ENCODE data around the gene RNU6-1. TPM values are rescaled to one million over a fixed set of nuclear protein-coding genes. Genes with fewer than 3 reads are reported as not detected.

Gene RNU6-1
- total and polyA plus RNA-seq, 8 donors, result not detected

DNA sequence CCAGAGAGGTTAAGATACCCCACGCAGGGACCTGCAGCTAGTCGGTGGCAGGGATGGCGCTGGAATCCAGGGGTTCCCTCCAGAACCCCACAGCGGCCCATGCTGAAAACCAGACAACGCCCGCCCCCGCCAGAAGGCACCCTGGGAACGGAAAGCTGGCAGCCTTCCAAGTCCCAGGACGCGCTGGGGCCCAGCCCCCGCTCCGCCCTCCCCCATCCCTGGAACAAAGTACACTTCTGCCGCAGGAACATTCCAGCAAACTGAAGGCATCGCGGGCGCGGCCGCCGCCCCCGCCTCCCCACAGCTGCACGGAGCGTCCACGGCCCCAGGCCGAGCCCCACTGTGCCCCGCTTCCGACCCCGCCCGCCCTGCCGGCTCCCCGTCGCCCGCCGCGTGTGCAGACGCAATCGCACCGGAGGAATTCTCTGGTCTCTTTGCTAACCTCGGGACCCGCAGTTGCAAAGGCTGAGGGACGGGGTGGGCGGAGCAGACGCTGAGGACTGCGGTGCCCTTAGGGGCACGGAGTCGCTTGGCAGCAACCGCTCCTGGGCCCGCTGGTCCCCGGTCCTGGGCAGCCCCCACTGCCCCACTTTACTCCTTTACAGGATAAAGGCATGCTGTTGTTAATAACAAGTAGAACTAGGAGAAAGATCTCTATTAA, 44.8 kb upstream of the RNU6-1 start:
- H3K27ac ChIP-seq, result peak overlapping the region; percentile 80 to 85
- no peaks in the 10 kb centered on the region for H3K27me3 ChIP-seq
- peak overlapping the region; percentile 20 to 48 for H3K4me3 ChIP-seq
- H3K9me3 ChIP-seq, result no peaks in the 10 kb centered on the region
- DNase-seq (peak; percentile 53 to 92 (median 84)), ATAC-seq (peak; percentile 92)
- peaks cover 0 to 53% of the 10 kb centered on the region in 2 donors for H3K4me1 ChIP-seq
- intact Hi-C loops (cut with DNase I), result no loop called here
- TF ChIP-seq, protein P1, sequence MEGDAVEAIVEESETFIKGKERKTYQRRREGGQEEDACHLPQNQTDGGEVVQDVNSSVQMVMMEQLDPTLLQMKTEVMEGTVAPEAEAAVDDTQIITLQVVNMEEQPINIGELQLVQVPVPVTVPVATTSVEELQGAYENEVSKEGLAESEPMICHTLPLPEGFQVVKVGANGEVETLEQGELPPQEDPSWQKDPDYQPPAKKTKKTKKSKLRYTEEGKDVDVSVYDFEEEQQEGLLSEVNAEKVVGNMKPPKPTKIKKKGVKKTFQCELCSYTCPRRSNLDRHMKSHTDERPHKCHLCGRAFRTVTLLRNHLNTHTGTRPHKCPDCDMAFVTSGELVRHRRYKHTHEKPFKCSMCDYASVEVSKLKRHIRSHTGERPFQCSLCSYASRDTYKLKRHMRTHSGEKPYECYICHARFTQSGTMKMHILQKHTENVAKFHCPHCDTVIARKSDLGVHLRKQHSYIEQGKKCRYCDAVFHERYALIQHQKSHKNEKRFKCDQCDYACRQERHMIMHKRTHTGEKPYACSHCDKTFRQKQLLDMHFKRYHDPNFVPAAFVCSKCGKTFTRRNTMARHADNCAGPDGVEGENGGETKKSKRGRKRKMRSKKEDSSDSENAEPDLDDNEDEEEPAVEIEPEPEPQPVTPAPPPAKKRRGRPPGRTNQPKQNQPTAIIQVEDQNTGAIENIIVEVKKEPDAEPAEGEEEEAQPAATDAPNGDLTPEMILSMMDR (IDR thresholded peaks at IDR 0.05), result no peak
- H3K36me3 ChIP-seq, result no peaks in the 10 kb centered on the region

DNA sequence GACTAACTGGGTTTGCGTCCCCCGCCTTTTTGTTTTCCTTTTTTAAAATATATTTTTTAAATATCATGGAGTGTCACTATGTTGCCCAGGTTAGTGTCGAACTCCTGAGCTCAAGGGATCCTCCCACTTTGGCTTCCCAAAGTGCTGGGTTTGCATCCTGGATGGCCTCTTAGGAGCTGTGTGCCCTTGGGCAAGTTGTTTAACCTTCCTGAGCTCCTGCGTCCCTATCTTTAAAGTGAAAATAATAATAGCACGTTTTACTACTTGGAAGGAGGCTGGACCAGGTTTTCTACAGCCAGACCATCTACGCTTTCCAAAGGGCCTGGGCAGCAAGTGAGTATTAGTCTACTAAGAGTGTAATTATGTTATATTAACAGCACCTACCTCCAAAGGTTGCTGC, 44.2 kb upstream of the RNU6-1 start:
- Histone ChIP-seq H3K27me3 (no peaks in the 10 kb centered on the region), H3K4me3 (peak overlapping the region in 1 of 2 donors; percentile 48), H3K9me3 (no peaks in the 10 kb centered on the region), H3K4me1 (peaks cover 0 to 59% of the 10 kb centered on the region in 2 donors), H3K36me3 (no peaks in the 10 kb centered on the region), H3K27ac (peak overlapping the region; percentile 80 to 85)
- ATAC-seq (no peak), DNase-seq (no peak)
- intact Hi-C loops (cut with DNase I), result no loop called here
- TF ChIP-seq, protein P1 (IDR thresholded peaks at IDR 0.05), result no peak

DNA sequence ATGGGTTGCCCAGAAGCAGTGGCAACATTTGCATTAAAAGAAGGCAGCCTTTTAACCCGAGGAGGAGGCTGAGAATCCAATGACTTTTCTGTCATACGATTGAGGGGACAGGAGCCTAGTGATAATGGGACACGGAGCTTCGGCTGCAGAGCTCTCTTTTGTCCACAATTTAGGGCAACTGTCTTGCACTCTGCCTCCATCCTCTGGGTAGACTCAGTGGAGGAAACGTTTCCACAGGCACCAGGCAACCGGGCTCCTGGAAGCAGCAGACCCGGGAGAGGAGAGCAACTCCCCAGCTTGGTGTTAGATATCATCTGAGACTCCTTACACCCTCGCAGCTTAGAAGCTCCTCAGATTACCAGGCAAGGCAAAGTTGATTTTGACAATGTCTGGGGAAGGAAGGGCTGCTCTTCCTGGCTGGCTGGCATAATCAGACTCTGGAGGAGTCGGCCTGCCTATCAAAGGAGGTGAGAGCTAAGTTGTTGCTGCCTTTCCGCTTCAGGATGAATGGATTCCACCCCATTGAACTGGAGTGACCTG, 43.5 kb upstream of the RNU6-1 start:
- Histone ChIP-seq H3K27ac (peak overlapping the region in 1 of 2 donors; percentile 5), H3K27me3 (no peaks in the 10 kb centered on the region), H3K4me3 (no peak overlapping the region), H3K4me1 (peaks cover 0 to 62% of the 10 kb centered on the region in 2 donors), H3K36me3 (no peaks in the 10 kb centered on the region), H3K9me3 (no peaks in the 10 kb centered on the region)
- intact Hi-C loops (cut with DNase I), result no loop called here
- TF ChIP-seq, protein P1 (IDR thresholded peaks at IDR 0.05), result no peak
- ATAC-seq, result no peak
- no peak for DNase-seq

DNA sequence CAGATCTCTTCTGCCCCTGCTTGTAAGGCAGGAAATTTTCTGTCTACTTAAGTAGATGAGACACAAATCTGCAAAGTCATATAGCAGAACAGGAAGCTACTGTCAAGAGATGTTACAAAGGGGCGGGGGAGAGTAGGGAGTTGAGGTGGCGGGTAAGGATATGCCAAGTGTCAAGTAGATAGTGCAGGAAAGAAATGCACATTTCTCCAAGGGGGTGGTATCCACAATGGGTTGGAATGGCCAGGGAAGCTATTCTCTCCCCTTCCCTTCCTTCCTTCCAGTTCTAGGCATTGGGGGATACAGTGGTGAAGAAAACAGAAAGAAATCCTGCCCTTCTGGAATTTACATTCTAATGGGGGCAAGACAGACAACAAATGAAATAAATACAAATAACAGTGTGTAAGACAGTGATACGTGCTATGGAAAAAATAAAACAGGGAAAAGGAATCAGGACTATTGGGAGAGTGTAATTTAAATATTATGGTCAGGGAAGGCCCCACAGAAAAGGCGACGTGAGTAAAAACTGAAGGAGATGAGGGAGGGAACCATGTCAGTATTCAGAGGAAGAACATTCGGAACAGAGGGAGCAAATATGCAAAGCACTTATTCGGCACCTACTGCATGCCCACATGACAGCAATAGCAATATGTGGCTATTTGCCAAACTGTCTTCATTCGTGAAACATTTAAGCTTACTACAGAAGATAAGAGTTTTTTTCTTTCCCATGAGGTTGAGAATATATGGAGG, 42.8 kb upstream of the RNU6-1 start:
- H3K27me3 ChIP-seq, result no peaks in the 10 kb centered on the region
- no peaks in the 10 kb centered on the region for H3K9me3 ChIP-seq
- H3K27ac ChIP-seq, result peak overlapping the region; percentile 23 to 64
- intact Hi-C loops (cut with DNase I), result no loop called here
- DNase-seq (no peak), ATAC-seq (peak; percentile 10)
- no peaks in the 10 kb centered on the region for H3K36me3 ChIP-seq
- peaks cover 0 to 62% of the 10 kb centered on the region in 2 donors for H3K4me1 ChIP-seq
- TF ChIP-seq, protein P1 (IDR thresholded peaks at IDR 0.05), result no peak
- H3K4me3 ChIP-seq, result no peak overlapping the region

DNA sequence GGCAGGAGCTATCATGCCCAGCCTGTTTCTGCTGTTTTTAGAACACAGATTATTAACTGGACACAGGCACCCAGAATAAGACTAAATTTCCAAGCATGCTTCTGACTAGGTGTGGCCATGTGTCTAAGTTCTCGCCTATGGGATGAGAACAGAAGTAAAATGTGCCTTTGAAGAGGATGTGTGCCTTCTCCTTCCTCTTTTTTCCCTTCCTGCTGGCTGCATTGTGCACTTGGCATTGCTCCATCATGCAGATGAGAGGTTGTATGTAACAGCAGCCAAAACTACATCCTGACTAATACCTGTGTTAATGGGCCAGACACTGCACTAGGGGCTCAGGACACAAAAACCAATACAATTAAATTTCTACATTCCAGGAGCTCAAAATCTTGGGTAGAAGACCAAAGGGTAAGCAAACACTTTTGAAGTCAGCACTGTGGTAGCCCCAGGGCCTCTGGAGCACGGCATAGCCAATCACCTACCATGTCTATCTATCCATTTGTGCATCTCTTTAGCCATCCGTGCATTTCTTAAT, 40.9 kb upstream of the RNU6-1 start:
- no peak overlapping the region for H3K4me3 ChIP-seq
- intact Hi-C loops (cut with DNase I), result no loop called here
- peaks cover 0 to 62% of the 10 kb centered on the region in 2 donors for H3K4me1 ChIP-seq
- H3K27me3 ChIP-seq, result no peaks in the 10 kb centered on the region
- peak; percentile 11 for ATAC-seq
- no peaks in the 10 kb centered on the region for H3K9me3 ChIP-seq
- DNase-seq, result peak in 1 of 4 donors; percentile 54
- TF ChIP-seq, protein P1 (IDR thresholded peaks at IDR 0.05), result no peak
- peak overlapping the region in 1 of 2 donors; percentile 64 for H3K27ac ChIP-seq
- no peaks in the 10 kb centered on the region for H3K36me3 ChIP-seq

All from left lung (tissue), 10 donors.